Measurements from ENCODE around the gene CENPN.

Gene CENPN

DNA sequence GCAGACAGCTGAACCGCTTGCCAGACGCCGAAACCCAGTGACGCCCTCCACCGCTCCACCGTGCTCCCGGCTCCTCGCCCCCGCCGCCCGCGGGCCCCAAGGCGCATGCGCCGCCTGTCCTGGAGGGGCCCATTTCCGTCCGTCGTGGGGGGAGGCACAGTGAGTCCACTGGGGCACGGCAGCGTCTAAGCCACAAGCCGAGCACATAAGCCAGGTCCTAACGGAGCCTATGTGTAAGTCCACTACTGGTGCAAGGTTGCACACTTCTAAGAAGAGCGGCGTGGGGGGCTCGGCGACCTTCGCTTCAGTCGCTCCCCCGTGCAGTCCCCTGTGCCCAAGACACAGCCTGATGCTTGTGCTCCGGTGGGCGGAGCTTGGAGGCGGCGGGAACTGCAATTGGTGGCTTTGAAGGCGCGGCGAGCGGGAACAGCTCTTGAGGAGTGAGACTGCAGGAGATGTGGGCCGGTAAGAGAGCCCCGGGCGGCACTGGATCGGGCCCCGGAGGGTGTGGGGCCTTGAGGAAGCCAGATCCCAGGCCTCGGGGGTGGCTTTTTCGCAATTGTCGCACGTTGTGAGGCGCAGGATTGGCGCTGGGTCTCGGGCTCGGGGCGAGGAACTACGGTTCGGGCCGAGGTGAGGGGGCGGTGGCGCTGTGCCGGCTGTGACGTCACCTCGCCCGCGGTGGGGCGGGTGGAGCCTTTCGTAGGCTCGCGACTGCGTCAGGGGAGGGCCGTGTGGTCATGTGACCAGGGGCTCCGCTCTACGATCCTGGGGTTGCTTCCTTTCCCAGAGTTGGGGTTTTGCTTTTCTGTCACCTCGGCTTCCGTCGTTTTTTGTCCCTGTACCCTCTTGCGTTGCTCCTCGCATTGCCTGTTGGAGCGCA is at the start of gene CENPN, which contains the start of gene CMC2:
Gene CENPN, plus strand, starts transcription at position 402 of the 883 bp plus-strand sequence. CDS start 4,726 bp downstream, outside the sequence.
Gene CMC2, minus strand, starts transcription at position 73 of the 883 bp plus-strand sequence. CDS start 9,491 bp downstream, outside the sequence.
- DNase-seq = peak; percentile 96

DNA sequence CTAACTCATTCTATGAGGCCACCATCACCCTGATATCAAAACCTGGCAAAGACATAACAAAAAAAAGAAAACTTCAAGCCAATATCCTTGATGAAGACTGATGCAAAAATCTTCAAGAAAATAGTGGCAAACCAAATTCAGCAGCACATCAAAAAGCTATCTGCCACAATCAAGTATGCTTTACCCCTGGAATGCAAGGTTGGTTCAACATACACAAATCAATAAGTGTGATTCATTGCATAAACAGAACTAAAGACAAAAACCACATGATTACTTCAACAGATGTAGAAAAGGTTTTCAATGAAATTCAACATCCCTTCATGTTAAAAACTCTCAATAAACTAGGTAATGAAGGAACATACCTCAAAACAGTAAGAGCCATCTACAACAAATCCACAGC is 48.7 kb upstream of the CENPN start:
- DNase-seq = no peak

- DNase-seq = no peak
These were observed 44.1 kb upstream of the CENPN start for GRCh38 chr16:80962879-80963278.

- DNase-seq = no peak
These were observed 42.7 kb upstream of the CENPN start for GRCh38 chr16:80964351-80964750.

DNA sequence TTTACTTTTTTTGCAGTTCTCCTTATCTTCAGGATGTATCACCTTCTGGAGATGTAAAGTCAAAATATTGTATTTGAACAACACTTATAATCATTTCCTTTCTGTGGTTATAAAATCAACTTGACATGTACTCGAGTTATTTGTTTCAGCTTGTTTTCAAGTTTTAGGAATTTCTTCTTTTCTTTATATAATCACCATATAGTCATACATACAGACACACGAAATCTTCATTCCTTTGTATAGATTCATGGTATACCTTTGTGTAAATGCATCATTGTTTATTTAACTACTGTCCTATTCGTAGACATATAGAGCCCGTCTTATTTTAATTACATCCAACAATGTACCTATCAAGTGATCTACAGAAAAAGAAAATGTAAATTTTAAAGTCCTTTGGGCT is 40.4 kb upstream of the CENPN start:
- DNase-seq = no peak

DNA sequence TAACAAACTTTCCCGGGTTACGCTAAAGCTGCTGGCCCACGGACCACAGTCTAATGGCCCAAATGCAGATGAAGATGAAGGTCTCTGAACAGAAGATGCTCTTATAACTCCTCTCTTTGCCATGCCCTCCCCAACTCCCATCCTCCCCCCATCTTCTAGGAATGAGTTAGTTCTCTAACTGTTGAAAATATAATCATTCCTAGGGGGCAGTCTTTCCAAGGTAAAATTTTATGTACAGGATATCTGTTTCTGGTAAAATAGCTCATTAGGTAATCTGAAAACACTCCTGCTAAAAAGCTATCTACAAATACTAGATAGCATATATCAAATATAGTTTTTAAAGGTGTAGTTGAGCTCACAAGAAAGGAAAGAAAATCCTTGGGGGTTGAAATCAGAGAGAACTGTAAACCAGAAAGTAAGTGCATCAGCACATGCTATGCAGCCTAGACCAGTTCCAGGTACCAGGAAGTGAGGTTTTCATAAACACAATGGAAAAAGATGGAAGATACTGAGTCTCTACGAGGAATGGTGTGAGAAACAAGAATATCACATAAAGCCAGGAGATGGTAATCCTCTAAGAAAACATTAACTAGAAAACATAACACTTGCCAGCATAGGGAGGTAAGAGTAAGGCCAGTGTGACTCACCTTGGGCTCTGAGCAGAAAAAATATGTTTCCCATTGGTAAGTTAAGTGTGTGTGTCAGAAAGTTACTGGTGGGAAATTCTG is 38.5 kb upstream of the CENPN start:
- DNase-seq = no peak

DNA sequence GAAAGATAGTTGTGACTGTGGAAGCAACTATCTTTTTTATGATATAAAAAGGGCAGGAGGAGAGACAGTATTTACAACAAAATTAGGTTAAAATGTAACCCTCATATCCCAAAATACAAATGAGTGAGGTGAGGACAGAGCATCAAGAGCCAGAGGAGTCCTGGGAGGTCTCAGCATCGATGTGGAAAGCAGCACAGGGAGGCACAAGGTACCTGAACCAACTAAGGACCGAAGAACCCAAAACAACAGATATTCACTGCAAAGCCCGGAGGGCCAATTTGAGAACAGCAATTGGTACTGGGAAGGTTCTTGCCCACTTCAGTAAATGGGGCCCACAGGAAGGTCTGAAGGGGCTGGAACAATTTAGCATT is 37.9 kb upstream of the CENPN start:
- DNase-seq = no peak

DNA sequence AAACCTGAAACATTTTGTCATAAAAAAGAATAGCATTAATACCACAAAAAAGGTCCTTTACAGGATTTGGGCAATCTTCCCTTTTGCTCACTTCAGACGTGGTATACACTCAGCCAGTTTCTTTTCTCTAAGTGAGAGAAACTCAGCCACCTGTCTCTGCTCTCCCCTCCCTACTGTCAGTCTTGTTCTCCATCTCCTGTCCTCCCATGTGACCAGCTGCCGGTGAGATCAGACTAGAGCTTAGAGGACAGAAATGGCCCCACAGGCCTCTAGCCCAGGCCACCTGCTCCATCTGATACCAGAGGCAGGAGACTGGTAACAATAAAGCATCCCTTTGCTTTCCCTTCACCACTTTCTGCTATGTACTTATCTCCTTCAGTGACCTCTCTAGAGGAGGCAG is 35.2 kb upstream of the CENPN start:
- DNase-seq = no peak

GRCh38 chr16:80972611-80973010 is 34.4 kb upstream of the CENPN start:
- no peak for DNase-seq

DNA sequence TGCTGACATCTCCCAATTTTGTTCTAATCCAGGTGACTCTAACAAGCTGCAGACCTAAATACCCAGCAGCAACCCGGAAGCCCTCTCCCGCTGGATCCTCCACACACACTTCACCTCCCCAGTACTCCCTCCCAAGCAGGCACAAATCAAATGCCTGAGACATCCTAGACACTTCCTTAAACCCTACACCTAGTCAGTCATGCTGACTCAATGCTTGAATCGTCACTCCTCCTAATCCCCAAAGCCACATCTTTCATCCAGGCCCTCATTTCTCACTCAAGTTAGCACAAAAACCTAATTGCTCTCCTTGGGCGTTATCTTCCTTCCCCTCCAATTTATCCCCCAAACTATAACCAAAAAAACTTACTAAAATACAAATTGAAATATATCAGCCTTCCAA is 33.0 kb upstream of the CENPN start:
- no peak for DNase-seq

DNA sequence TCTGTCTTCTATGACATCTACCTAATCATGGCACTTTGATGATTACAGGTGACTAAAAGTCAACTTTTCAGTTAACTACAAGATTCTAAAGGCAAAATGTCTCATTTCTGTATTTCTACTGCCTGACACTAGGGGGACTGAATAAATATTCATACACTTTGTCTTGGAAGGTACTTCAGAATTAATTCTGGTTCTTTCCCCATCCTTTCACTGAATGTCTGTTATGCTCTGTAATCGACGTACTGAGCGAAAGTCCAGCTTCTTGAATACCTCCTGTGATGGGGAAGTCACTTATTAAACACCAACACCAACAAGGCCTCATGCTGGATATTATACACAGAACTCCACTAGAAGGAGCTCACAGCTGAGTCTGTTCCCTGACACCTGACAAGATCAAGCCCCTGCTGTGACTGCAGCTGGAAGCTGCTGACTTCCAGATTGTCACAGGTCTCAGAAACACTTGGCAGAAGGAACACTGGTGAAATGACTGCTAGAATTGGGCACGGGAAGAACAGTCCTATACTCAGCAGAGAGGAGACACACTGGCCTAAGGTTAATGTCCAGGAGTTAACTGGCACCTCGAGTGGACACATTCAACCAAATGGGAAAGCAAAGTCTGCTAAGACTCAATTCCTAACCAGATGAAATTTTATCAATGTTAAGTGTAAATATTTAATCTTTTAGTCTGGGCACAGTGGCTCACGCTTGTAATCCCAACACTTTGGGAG is 32.2 kb upstream of the CENPN start:
- DNase-seq = no peak

DNA sequence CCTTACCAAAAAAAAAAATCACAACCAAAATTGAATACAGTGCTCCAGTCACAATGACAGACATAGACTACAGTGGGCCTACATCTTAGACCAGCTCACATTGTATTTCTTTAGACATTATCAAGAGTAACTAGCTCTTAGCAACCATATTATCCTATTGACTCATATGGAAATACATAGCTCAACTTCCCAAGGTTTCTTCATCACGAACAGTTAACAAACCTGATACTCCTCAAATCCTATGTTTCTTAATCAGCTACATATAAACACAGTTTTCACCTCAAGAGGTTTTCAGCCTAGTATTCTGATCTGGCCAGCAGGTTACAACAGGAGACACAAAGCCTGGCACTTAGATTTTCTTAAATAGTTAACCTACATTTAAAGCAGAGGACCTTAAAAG is 30.1 kb upstream of the CENPN start:
- DNase-seq = no peak

DNA sequence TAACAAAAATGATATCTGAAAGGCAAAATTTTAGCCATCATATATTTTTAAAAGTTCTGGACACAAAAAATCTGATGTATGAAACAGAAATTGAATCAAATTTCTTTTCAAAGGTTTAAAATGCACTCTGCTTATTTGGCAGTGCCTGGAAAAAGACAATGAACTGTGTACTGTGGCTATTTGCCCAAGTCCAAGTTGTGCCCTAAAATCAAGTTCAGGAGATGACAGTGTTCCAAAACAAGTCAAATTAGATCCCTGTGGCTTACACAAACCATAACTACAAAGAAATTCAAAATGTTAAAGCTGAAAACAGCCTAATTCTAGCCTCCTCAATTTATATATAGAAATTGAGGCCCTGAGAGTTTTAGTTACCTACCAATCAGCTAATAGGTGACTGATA is 25.9 kb upstream of the CENPN start:
- DNase-seq = no peak

GRCh38 chr16:80982646-80983045 is 24.4 kb upstream of the CENPN start:
- DNase-seq = no peak

GRCh38 chr16:80984124-80984892 is 22.7 kb upstream of the CENPN start:
- DNase-seq = no peak

DNA sequence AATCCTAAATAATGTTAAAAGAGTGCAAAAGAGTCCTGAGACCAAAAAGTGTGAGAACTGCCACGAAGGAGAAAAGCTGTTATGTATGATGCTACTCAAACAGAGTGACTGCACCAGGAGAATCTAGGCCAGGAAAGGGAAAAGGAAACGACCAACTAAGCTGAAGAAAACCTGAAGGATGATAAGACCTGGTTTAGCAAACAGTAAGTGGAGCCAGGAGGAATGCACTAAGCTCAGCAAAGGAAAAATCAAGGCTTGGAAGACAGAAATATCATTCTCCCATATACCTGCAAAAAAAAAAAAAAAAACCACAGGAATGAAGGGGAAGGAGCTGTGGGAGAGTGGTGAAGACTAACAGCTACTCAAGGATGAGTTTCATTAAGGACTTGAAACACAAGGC is 21.4 kb upstream of the CENPN start:
- DNase-seq = no peak

GRCh38 chr16:80986557-80986956 is 20.5 kb upstream of the CENPN start:
- DNase-seq = no peak

DNA sequence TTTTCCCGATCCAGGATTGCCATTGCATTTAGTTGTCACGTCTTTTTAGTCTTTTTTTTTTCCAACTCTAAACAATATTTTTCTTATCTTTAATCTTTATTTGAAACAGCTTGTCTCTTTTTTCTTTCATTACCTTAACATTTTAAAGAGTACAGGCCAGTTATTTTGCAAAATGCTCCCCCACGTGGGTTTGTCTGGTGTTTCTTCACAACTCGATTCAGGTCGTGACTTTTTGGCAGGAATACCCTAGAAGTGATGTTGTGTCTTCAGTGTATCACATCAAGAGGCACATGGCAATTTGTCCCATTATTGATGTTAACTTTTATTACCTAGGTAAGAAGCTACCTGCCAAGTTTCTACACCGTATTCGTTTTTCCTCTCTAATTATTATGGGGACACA is 18.3 kb upstream of the CENPN start:
- DNase-seq = no peak

DNA sequence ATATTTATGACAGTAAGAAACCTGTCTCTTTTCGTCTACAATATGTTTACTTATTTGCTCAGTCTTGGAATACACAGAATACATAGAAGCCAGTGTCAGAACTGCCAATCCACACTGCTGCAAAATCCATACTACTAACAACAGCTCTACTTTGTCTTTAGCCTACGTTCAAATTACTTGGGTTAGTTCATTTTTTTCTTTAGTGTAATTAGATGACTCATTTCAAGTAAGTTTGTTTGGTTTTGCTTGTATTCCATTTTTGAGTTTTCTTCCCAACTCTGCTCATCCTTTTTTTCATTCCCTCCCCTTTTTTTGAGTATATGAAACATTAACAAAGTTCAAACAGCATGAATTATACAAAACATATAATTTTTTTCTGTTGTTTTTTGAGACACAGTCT is 17.2 kb upstream of the CENPN start:
- no peak for DNase-seq

DNA sequence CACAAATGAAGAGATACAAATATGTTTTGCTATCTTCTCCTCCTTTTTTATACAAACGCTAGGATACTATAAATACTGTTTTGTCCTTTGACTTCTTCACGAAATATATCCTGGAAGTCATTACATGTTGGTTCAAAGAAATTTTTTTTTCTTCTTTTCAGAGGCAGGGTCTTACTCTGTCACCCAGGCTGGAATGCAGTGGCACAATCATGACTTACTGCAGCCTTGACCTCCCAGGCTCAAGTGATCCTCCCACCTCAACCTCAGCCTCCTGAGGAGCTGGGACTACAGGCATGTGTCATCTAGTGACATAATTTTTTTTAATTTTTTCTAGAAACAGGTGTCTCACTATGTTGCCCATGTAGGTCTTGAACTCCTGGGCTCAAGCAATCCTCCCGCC is 16.4 kb upstream of the CENPN start:
- no peak for DNase-seq

DNA sequence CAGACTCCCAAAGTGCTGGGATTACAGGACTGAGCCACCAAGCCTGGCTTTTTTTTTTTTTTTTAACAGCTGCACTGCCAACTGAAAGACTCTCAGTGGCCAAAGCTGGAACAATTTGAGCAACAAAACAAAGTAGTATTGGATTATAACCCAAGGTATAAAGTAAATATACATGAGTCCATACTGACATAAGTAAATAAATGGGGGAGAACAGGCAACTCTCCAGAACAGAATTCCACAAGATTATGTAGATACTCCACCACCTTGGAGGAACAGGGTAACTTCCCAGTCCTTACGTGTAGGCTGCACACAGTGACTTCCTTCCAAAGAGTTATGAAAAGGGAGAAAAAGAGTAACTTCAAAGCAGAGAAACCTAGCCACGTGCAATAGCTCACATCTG is 16.0 kb upstream of the CENPN start:
- no peak for DNase-seq

- no peak for DNase-seq
These were observed 15.1 kb upstream of the CENPN start for GRCh38 chr16:80991792-80992430.
